NB4 (cell line): Measurements from ENCODE around the gene MAPK11.

Experiments used
- DNase-seq: peaks from one replicate; pipeline ENCODE4 v3.0.0; 2010; ENCODE audit warnings: low read depth
- H3K4me3 ChIP-seq: one replicate; pipeline ENCODE4 v1.5.1; 2011; ENCODE audit warnings: mild to moderate bottlenecking, low read depth, low read length, moderate library complexity
- MYC ChIP-seq: IDR thresholded peaks from 2 replicates; pipeline ENCODE4 v1.6.1; 2011; ENCODE audit warnings: low read depth, low read length
- POLR2A ChIP-seq: IDR thresholded peaks from 2 replicates; pipeline ENCODE4 v1.6.1; 2011; ENCODE audit warnings: mild to moderate bottlenecking; ENCODE audit not compliant: insufficient read length; ENCODE audit errors: extremely low read depth
- TF ChIP-seq, protein P1 (sequence below): IDR thresholded peaks from 2 replicates; pipeline ENCODE4 v1.6.1; 2011; ENCODE audit warnings: low read depth, low read length
- TF ChIP-seq, protein P2 (sequence below): IDR thresholded peaks from one replicate; pipeline ENCODE4 v1.5.1; 2012; ENCODE audit warnings: low read depth, low read length

MAPK11 gene

DNA sequence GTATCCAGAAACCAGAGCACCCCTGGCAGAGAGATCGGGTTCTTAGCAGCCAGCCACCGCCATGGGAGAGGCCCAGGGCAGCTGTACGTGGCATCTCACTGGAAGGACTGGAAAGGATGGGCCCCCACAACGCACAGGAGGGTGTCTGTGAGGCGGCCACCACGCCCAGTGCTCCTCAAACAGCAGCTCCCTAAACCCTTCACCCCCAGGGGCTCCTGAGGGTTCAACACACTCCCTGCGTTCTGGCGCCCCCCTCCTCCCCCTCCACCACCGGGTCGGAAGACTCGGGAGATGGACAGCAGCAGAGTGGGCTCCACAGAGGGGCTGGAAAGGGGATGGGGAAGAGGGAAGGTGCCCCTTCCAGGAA, 9.8 kb downstream of the MAPK11 start:
- TF ChIP-seq MYC (no peak), POLR2A (no peak)
- TF ChIP-seq, protein P1, sequence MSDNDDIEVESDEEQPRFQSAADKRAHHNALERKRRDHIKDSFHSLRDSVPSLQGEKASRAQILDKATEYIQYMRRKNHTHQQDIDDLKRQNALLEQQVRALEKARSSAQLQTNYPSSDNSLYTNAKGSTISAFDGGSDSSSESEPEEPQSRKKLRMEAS = no peak
- TF ChIP-seq, protein P2, sequence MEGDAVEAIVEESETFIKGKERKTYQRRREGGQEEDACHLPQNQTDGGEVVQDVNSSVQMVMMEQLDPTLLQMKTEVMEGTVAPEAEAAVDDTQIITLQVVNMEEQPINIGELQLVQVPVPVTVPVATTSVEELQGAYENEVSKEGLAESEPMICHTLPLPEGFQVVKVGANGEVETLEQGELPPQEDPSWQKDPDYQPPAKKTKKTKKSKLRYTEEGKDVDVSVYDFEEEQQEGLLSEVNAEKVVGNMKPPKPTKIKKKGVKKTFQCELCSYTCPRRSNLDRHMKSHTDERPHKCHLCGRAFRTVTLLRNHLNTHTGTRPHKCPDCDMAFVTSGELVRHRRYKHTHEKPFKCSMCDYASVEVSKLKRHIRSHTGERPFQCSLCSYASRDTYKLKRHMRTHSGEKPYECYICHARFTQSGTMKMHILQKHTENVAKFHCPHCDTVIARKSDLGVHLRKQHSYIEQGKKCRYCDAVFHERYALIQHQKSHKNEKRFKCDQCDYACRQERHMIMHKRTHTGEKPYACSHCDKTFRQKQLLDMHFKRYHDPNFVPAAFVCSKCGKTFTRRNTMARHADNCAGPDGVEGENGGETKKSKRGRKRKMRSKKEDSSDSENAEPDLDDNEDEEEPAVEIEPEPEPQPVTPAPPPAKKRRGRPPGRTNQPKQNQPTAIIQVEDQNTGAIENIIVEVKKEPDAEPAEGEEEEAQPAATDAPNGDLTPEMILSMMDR = no peak
- DNase-seq = peak; percentile 35
- peak overlapping the region; percentile 57 for H3K4me3 ChIP-seq

DNA sequence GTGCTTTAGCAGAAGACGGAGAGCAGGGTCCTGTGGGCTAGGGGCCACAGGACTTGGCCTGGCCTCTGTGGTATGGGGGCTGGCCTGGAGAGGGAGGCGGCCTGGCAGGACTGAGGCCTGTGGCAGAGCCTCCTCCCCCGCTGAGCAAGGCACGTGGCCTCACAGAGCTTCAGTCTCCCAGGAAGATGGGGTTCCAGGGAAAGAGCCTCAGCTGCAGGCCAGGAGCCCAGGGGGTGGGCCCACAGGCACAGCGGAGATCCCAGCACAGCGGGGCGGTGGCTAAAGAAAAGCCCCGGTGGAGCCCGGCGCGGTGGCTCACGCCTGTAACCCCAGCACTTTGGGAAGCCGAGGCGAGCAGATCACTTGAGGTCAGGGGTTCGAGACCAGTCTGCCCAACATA, 10.9 kb downstream of the MAPK11 start:
- TF ChIP-seq, protein P1 = no peak
- TF ChIP-seq POLR2A (no peak), MYC (no peak)
- TF ChIP-seq, protein P2 = no peak

GRCh38 chr22:50258361-50259292, 11.6 kb downstream of the MAPK11 start:
- H3K4me3 ChIP-seq = no peak overlapping the region
- DNase-seq = no peak
- TF ChIP-seq, protein P2 = no peak
- TF ChIP-seq MYC (no peak), POLR2A (no peak)
- TF ChIP-seq, protein P1 = no peak

More for the DNA sequence above, 10.9 kb downstream of the MAPK11 start:
- no peak overlapping the region for H3K4me3 ChIP-seq
- no peak for DNase-seq

DNA sequence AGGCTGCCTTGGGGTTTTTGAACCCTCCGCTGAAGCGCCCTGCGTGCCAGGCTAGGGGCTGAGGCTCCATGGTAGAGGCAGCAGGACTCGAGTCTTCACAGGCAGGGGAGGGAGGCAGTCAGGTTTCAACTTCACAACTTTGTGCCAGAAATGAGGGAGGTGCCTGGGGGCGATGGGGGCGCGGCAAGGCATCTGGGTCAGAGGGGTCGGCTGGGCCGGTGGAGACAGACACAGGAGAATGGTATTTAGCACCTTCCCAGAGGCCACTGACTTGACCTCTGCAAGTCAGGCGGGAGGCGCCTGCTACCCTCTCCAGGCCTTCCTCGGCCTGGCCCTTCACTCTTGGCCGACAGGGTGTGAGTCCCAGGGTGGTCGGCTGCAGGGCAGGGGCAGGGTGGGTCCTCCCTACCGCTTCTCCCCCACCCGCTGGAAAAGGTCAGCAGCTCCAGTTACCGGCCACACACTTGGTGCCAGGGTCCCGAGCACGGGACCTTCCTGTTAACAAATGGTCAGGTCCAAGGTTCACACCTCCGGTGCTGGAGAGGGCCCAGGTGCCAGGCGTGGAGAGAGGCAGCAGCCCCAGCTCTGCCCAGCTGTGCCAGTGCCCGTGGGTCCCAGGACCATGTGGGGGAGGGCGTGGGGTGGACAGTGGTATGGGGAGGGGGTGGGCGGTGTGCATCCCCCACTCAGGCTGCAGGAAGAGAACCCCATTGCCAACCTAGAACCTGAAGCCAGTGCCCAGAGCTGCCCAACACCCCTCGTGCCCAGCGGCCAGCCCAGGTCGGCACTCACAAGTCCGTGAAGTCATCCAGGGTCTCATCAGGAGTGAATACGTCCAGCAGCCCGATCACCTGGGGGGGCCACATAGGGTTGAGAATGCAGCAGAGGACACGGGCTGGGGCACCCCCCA, 12.5 kb downstream of the MAPK11 start:
- DNase-seq = no peak
- H3K4me3 ChIP-seq = no peak overlapping the region
- TF ChIP-seq POLR2A = no peak
- TF ChIP-seq, protein P1 = no peak
- TF ChIP-seq, protein P2 = no peak
- no peak for TF ChIP-seq MYC

DNA sequence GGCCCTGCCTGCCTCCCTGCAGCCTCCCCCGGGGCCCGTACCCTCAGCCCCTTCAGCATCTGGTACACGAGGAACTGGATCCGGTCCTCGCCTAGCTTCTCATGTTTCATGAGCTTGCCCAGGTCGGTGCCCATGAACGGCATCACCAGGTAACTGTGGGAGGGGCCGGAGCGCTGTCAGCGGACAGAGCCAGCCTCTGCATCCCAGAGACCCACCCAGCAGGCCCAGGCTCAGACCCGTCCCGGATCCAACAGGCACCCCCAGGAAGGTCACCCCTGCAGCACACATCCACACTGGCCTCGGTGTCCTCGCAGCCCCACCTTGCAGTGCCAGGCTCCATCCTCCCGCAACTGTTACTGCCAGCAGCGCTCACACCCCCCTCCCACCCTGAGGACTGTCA, 13.1 kb downstream of the MAPK11 start:
- no peak for DNase-seq
- H3K4me3 ChIP-seq = no peak overlapping the region
- TF ChIP-seq, protein P1 = no peak
- TF ChIP-seq POLR2A = no peak
- TF ChIP-seq, protein P2 = no peak
- TF ChIP-seq MYC = no peak
